ENCODE measurements around the gene ALPK3. TPM values are rescaled to one million over a fixed set of nuclear protein-coding genes. Genes with fewer than 3 reads are reported as not detected.
"Not testable (repeated sequence)": the region's sequence is repeated elsewhere in the genome, so short reads cannot be mapped to it uniquely, and the experiment has no call there.

Gene ALPK3
- total RNA-seq, 1 donor from 2014 or later = 190 TPM

DNA sequence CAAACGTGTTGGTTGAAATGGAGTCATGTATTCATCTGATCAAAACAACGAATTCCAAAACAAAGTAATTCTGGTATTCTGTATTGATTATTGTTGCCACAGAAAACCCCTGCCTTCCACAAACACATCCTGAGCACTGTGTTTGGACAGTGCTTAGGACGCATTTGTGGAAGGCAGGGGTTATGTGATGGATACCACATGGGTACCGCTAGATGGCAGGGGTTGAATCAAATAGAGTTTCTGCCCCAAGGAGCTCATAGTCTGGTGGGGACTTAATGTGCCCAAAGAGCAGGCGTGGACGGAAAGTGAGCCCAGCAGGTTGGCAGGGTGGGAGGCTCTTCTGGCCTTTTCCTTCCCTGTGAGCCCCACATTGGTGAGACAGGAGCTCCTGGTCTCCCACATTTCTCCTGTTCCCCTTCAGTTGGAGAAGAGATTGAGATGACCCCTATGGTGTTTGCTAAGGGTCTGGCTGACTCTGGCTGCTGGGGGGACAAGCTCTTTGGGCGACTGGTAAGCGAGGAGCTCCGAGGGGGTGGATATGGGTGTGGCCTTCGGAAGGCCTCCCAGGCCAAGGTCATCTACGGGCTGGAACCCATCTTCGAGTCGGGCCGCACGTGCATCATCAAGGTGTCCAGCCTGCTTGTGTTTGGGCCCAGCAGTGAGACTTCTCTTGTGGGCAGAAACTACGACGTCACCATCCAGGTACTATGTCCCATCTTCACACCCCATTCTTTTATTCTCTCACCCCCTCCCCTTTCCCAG, 45.2 kb downstream of the ALPK3 start:
- intact Hi-C loops (cut with DNase I) = loop anchor here (5.0 kb wide), 1 partner anchor 65 kb away; no protein-coding TSS in a partner anchor
- no peak for DNase-seq (ENCODE audit: low spot score)

DNA sequence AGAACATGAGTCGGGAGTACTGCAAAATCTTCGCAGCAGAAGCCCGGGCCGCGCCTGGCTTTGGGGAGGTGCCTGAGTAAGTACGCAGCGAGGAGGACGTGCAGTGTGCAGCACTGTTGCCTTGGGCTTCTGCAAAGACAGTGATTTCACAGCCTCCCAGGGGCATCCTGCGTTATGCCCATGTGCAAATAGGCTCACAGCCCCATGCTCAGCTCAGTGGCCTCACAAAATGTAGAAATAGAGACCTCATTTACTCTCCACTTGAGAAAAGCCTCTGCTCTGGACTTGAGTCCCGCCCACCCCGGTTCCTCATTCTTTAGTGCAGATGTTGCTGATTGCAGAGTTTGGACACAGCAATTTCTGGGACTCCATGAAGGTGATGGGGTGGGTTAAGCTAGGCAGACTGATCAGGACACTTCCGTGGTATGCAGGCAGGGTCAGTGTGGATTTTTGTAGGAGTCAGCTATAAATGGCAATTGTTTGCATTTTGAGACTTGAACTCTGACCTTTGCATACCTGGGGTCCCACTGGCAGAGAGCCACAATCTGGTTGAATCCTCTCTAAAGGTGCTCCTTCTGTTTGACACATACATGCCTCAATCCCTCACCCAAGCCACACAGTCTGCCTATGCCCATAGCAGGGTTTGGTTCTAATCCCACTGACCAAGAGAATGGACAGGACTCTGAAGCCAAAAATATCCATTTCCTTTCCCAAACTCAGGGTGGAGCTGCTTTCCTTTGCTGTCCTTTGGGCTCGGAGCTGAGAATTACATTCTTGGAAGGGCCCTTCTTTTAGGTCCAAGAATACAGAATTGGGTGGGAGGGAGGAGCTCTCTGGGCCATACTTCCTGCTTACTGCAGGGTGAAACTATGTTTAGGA, 46.6 kb downstream of the ALPK3 start:
- no peak for DNase-seq (ENCODE audit: low spot score)
- intact Hi-C loops (cut with DNase I) = loop anchor here (5.0 kb wide), 1 partner anchor 63 kb away; no protein-coding TSS in a partner anchor

DNA sequence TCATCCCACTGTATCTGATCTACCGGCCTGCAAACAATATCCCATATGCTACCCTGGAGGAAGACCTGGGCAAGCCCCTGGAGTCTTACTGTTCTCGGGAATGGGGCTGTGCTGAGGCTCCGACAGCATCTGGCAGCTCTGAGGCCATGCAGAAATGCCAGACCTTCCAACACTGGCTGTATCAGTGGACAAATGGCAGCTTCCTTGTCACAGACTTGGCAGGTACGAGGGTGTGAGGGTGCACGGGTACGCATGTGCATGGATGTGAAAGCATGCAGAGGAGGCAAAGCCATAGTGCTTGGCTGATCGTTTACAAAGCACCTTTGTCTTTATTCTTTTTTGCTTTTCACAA, 47.3 kb downstream of the ALPK3 start:
- DNase-seq (ENCODE audit: low spot score) = no peak
- intact Hi-C loops (cut with DNase I) = loop anchor here (5.0 kb wide), 1 partner anchor 63 kb away; no protein-coding TSS in a partner anchor

DNA sequence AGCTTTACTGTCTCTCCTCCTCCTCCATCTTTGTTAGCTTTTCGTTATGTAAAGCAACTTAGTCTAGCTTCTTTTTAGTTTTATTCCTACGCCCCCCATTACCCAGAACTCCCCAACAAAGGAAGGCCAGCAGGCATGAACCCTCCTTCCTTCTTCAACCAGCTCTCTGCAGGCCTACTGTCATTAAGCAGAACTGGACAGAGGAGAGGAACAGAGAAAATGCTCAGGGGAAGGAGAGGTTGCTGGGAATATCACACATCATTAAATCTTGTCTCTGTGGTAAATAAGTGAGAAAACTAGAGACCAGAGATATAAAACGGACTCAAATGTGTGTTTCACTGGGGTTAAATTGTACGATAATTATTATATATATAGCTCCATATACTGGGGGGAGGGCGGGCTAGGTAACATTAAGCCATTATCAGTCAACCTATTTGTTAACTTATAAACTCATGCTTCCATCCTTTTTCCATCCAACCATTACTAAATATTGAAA, 48.0 kb downstream of the ALPK3 start:
- intact Hi-C loops (cut with DNase I) = no loop called here
- DNase-seq (ENCODE audit: low spot score) = no peak

DNA sequence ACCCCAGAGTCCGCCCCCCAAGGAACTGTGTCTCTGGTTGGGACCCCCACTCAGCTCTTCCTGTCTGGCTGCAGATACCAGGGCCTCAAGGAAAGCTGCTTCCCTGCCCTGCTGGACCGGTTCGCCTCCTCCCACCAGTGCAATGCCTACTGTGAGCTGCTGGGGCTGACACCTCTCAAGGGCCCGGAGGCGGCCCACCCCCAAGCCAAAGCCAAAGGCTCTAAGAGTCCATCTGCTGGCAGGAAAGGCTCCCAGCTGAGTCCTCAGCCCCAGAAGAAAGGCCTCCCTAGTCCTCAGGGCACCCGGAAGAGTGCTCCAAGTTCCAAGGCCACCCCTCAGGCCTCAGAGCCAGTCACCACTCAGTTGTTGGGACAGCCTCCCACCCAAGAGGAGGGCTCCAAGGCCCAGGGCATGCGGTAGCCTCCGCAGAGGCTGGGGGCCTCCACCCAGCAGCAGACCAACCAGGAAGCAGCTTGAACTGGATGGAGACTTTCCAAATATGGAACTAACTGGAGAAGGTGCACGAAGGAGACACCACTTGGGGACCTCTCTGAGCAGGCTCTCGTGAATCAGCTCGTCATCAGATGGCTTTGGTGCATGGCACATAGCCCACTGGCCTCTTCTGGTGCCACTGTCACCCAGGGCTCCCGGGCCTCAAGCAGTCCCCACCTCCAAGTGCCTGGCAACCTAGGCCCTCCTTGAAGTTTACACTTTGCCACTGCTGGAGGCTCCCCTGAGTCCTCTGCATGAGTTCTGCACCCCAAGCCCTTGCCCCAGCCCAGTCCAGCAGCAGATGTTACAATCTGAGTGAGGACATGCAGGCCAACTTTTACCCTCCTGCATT, 51.1 kb downstream of the ALPK3 start:
- DNase-seq (ENCODE audit: low spot score) = no peak
- intact Hi-C loops (cut with DNase I) = no loop called here

DNA sequence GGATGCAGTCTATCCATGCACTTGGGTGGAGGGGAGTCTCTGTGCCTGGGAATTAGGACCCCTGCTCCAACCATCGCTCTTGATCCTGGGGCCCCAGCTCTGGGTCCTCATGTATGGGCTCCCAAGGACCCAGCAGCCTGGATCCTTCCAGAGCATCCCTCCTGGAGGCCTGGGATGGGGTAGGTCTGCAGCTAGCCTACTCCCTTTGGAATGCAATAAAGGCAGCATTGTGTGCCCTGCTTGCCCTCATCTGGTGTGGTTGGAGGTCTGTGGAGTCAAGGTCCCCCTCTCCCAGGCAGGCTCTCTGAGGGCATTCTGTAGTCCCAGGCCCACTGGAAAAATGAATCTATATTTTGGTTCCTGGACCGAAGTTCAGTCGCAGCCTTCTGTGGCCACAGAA, 52.4 kb downstream of the ALPK3 start:
- intact Hi-C loops (cut with DNase I) = no loop called here
- DNase-seq (ENCODE audit: low spot score) = no peak

DNA sequence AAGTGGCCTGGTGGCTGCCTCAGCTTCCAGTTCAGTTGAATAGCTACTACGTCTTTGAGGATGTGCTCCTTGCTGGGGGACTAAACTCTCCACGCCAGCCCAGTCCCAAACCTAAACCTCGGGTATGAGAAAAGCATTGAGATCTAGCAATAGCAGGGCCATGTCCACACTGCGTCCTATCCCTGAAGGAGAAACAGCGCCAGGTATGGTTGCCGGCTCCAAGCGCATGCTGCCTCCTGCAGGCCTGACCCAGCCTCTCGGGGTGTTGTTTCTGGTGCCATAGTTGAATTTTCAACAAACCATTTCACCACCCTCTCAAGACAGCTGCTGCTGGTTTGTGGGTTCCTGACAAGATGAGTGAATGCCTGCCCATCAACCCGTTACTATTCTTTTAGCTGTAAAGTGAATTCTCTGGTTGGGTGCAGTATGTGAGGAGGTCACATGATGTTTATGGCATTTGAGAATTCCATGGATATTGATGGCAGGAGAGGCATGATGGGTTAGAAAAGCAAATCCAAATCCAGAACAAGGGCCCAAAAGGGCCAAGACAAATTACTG, 54.4 kb downstream of the ALPK3 start:
- no peak for DNase-seq (ENCODE audit: low spot score)
- intact Hi-C loops (cut with DNase I) = no loop called here

DNA sequence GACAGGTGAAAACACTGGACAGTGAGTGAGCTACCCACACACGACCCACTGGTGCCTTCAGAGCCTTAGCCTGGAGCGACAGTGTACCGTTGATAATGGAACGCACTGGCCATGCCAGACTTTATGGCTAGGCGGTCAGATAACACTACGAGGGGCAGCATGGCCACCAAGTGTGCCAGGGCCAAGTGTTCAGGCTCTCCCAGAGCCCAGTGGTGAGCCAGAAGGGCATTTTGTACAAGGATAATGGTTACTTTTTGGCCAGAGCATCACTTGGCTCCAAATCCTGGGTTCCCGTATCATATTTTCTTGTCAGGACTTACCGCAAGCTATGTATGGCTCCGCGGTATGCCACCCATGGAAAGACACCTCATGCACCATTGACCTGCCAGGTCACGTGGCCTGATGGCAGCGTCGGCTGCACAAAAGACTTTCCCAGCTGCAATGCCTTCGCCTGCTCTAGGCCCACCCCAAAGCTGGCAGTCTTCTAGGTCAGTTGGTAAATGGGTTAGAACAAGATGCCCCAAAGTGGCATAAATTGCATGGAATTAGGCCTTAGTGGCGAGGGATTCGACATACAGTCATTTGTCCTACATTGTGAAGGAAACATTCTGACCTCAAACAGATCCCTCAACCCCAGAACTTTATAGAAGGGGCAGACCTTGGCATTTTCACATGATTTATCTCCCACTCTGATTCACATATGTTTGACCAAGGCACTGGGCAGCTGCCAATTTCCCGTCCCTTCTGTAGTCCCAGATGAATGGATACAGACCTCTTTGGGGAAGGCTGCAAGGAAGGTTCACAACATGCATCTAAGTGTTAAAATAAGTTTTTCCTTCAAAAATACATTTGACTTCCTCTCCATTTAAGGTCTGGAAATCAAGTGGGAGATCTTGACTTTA, 55.1 kb downstream of the ALPK3 start:
- intact Hi-C loops (cut with DNase I) = no loop called here

DNA sequence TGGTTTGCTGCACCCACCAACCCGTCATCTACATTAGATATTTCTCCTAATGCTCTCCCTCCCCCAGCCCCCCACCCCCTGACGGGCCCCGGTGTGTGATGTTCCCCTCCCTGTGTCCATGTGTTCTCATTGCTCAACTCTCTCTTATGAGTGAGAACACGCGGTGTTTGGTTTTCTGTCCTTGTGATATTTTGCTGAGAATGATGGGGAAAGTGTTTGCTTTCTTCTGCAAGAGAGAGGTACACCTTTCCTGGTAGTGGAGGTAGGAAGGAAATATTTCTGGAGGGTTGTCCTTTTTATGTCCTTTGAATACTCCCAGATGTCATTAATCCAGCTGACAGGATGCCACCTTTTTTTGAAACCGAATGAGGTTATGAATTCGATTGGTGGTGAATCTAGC, 56.8 kb downstream of the ALPK3 start:
- DNase-seq (ENCODE audit: low spot score) = no peak
- intact Hi-C loops (cut with DNase I) = no loop called here

More for the DNA sequence above, 55.1 kb downstream of the ALPK3 start:
- no peak for DNase-seq (ENCODE audit: low spot score)

DNA sequence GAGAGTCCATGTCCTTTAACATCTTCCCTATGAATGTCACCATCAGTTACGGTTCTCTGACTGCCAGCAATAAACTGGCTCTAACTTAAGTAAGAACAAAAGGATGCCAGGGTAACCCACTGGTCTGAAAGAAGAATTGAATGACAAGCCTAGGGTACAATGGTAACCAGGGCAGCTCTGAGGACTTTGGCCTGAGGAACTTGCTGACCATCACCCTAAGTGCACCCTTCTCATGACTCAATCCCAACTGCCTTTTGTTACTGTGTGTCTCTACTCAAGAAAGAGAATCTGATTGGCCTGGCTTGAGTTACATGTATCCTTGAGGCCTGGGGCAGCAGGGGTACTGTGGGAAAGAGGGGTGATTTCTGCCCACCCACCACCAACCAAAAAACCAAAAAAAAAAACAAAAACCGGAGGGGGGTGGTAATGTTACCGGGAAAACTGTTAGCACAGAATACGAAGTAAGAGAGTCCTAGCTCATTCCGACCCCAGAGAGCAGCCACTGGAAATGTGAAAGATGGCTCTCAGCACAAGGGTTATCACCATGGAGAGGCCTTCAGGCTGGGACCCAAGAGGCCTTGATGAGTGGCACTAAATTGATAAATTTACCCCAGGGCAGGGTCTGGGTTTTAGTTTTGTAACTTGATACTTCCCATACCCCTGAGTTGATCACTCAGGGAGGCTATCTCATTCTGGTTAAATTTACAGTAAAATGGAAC, 58.0 kb downstream of the ALPK3 start:
- intact Hi-C loops (cut with DNase I) = no loop called here
- no peak for DNase-seq (ENCODE audit: low spot score)

DNA sequence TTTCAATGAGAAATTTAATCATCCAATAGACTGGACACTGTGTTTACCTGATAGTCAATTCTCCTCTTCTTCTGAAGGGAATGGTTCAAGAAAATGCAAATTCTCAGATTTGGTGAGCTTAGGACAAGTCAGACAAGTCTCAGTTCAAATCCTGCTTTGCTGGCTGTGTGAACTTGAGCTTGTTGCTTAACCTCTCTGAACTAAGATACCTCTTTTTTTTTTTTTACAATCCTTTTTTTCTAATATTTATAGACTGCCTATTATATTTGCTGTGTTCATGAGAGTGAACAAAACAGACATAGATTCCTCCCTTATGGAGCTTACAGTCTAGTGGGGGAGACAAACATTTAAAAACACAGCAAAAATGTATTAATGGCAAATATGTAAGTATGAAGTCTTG, 59.1 kb downstream of the ALPK3 start:
- DNase-seq (ENCODE audit: low spot score) = no peak
- intact Hi-C loops (cut with DNase I) = no loop called here

DNA sequence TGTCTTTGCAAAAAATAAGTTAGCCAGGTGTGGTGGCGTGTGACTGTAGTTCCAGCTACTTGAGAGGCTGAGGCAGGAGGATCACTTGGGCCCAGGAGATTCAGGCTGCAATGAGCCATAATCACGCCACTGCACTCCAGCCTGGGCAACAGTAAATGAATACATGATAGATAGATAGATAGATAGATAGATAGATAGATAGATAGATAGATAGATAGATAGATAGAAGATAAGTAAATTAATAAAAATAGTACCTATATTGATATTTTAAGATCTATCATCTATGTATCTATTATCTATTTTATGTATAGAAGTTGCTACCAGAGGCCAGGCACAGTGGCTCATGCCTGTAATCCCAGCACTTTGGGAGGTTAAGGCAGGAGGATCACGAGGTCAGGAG, 60.5 kb downstream of the ALPK3 start:
- intact Hi-C loops (cut with DNase I); DNase-seq (ENCODE audit: low spot score): not testable (repeated sequence)

DNA sequence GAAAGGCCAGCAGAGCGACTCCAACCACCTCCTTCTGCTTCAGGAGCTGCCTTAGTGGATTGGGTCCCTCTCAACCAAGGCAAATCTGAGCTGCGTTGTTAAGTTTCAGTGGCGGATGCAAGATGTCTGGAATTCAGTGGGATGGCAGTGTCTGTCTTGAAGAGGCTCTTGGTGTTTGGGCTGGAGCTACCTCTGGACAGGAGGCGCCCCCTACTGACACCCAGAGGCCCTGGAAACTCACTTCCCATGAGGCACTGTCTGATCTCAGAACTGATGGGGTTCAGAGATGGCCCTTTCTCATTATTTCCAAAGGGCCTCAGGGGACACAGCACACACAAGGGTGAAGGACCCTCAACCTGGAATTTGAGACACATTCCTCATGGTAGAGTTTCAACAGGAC, 61.3 kb downstream of the ALPK3 start:
- no peak for DNase-seq (ENCODE audit: low spot score)
- intact Hi-C loops (cut with DNase I) = no loop called here

DNA sequence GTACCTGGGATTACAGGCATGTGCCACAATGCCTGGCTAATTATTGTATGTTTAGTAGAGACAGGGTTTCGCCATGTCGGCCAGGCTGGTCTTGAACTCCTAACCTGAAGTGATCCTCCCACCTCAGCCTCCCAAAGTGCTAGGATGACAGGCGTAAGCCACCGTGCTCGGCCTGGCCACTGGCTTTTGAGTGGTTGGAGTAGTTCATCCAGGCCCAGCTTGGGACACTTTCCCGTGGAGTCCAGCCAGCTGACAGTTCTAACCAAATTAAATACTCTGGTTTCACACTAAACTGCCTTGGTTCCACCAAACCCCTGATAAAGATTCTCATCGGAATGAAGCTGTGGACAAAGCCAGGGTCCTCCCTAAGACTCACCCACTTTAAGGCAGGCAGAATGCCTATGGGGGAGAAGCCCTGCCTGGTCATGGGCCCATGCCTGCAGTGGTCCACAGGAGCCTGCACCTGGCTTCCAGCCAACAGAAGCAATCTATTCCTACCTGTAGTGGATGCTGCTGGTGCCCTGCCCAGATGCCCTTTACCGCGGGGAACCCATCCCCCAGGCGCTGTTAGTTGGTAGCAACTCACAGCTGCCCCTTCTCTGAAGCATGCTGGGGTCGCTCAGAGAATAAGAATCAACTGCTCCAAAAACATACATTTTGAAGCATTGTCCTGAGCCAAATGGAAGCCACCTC, 62.1 kb downstream of the ALPK3 start:
- no peak for DNase-seq (ENCODE audit: low spot score)
- intact Hi-C loops (cut with DNase I) = no loop called here

DNA sequence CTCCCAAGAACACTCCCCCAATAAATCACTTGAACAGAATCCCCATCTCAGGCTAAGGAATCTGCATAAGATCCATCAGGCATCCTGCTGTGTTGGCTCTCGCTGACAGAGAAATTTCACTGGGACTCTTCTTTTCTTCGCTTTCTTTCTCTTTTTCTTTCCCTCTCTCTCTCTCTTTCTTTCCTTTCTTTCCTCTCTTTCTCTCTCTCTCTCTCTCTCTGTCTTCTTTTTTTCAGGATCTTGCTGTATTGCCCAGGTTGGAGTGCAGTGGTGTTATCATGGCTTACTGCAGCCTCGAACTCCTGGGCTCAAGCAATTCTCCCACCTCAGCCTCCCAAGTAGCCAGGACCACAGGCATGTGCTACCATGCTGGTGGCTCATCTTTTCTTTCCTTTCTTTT, 62.9 kb downstream of the ALPK3 start:
- intact Hi-C loops (cut with DNase I) = no loop called here
- no peak for DNase-seq (ENCODE audit: low spot score)

DNA sequence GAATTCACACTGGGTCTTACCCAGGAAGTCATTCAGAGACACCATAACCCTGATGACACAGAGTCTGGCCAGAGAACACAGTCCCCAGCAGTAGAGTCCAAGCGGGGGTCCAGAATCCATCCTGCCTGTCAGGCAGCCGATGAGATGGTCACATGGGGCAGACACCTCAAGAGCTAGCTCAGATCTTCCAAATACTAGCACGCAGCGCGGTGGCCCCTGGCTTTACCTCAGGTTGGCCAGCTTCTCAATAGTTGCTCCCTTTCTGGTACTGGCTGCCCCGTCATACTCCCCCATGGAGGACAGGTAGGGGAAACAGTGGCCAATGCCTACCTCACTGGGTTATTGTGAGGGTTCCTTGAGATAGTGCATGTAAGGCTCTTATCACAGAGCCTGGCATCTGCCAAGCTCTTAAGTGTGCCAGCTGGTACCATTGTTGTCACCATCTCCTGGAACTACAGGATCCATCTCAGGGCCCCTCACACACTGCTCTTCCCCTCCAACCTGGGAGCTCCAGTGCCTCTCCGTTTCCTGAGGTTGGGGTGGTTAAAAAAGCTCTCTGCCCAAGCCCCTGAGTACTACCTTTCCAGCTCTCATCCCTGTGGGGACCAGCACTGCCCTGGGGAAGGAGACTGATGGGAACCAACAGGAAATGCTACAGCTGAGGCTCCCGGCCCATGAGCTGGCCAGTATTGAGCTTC, 63.8 kb downstream of the ALPK3 start:
- DNase-seq (ENCODE audit: low spot score) = no peak
- intact Hi-C loops (cut with DNase I) = no loop called here

DNA sequence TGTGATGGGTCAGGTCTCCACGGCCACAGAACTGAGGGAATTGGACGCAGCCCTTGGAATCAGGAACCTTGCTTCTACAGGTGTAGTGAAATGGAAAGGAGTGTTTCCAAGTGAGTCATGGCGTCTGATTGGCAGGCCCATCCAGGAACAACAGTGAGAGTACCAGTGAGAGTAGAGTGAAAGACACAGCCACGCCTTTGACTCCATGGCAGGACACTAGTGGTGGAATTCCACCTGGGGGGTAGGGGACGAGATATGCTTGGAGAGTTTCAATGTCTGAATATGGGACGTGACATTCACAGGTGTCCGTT, 64.3 kb downstream of the ALPK3 start:
- DNase-seq (ENCODE audit: low spot score) = no peak
- intact Hi-C loops (cut with DNase I) = no loop called here

Data from cardiac septum (tissue), 1 donor.